GM23338 (cell line): Measurements from ENCODE around the gene SELE. TPM values are rescaled to one million over a fixed set of nuclear protein-coding genes. Genes with fewer than 3 reads are reported as not detected.

Experiments used
- ATAC-seq: fragments of 200-7000 bp; cut with Tn5 transposase; 3 replicates; pipeline ENCODE4 v1.9.1; 2020
- DNase-seq: peaks from one replicate; pipeline ENCODE4 v3.0.0-alpha.2; 2015; ENCODE audit warnings: low spot score
- H2AFZ ChIP-seq: fragments of 200-600 bp; sonication (generic); 2 replicates; pipeline ENCODE4 v1.8.0; 2016; ENCODE audit warnings: antibody characterized with exemption, mild to moderate bottlenecking, moderate library complexity
- H3F3A ChIP-seq: fragments of 200-600 bp; sonication (generic); replicated peaks from 2 replicates; pipeline ENCODE4 v1.8.0; 2017; ENCODE audit warnings: antibody characterized with exemption, mixed run types, low read depth
- H3K27ac ChIP-seq: fragments of 200-600 bp; sonication (generic); 2 replicates; pipeline ENCODE4 v1.6.1; 2016; ENCODE audit warnings: low read depth
- H3K27me3 ChIP-seq: fragments of 200-600 bp; sonication (generic); 2 replicates; pipeline ENCODE4 v1.8.0; 2016; ENCODE audit warnings: mild to moderate bottlenecking, mixed run types, moderate library complexity; ENCODE audit not compliant: insufficient read depth
- H3K36me3 ChIP-seq: fragments of 200-600 bp; sonication (generic); 2 replicates; pipeline ENCODE4 v1.8.0; 2016; ENCODE audit warnings: mild to moderate bottlenecking; ENCODE audit not compliant: insufficient read depth
- H3K4me1 ChIP-seq: fragments of 200-600 bp; sonication (generic); 2 replicates; pipeline ENCODE4 v1.8.0; 2016; ENCODE audit warnings: mild to moderate bottlenecking, moderate library complexity; ENCODE audit not compliant: insufficient read depth
- H3K4me2 ChIP-seq: fragments of 200-600 bp; sonication (generic); 2 replicates; pipeline ENCODE4 v1.7.1; 2017; ENCODE audit warnings: mixed run types
- H3K4me3 ChIP-seq: fragments of 200-600 bp; sonication (generic); 2 replicates; pipeline ENCODE4 v1.6.1; 2016; ENCODE audit warnings: mixed run types
- H3K79me2 ChIP-seq: fragments of 200-600 bp; sonication (generic); replicated peaks from 2 replicates; pipeline ENCODE4 v1.8.0; 2017; ENCODE audit warnings: mild to moderate bottlenecking; ENCODE audit not compliant: insufficient read depth
- H3K9me2 ChIP-seq: fragments of 200-600 bp; sonication (generic); 2 replicates; pipeline ENCODE4 v1.8.0; 2017; ENCODE audit not compliant: insufficient read depth
- H4K20me1 ChIP-seq: fragments of 200-600 bp; sonication (generic); replicated peaks from 2 replicates; pipeline ENCODE4 v1.8.0; 2017; ENCODE audit warnings: mild to moderate bottlenecking; ENCODE audit not compliant: insufficient read depth
- H3K27ac Mint-ChIP-seq: 2 replicates; pipeline ENCODE4 v1.8.0; 2020; ENCODE audit warnings: inconsistent platforms, mild to moderate bottlenecking, moderate library complexity, mixed read lengths
- H3K27me3 Mint-ChIP-seq: 3 replicates; pipeline ENCODE4 v1.8.0; 2022; ENCODE audit warnings: low read depth, mild to moderate bottlenecking, moderate library complexity, mixed read lengths, inconsistent platforms; ENCODE audit not compliant: insufficient read depth, poor library complexity
- H3K36me3 Mint-ChIP-seq: 3 replicates; pipeline ENCODE4 v1.8.0; 2021; ENCODE audit warnings: low read depth, mild to moderate bottlenecking, inconsistent platforms, moderate library complexity, mixed read lengths
- H3K4me1 Mint-ChIP-seq: 3 replicates; pipeline ENCODE4 v1.8.0; 2020; ENCODE audit warnings: mild to moderate bottlenecking, inconsistent platforms, mixed read lengths
- H3K4me3 Mint-ChIP-seq: 3 replicates; pipeline ENCODE4 v1.8.0; 2021; ENCODE audit warnings: moderate library complexity, mild to moderate bottlenecking, inconsistent platforms, mixed read lengths
- H3K9me3 Mint-ChIP-seq: 3 replicates; pipeline ENCODE4 v1.8.0; 2020; ENCODE audit warnings: moderate library complexity, mild to moderate bottlenecking, inconsistent platforms, mixed read lengths
- CREB1 ChIP-seq: fragments of 250-450 bp; sonication (Bioruptor Pico); IDR thresholded peaks from 2 replicates; pipeline ENCODE4 v1.5.0; 2020; ENCODE audit warnings: low read depth, mild to moderate bottlenecking, moderate library complexity
- CTCF ChIP-seq, 2 experiments: fragments of 200-600 bp in 1 of 2; sonication (generic) in 1 of 2; conservative IDR thresholded peaks; 2 replicates each; pipeline versions ENCODE4 v1.5.1 to v1.6.1; 2016 to 2017; ENCODE audit warnings: antibody characterized with exemption in 2 of 2, low read depth in 2 of 2, mild to moderate bottlenecking in 2 of 2, moderate library complexity in 1 of 2
- ETS1 ChIP-seq: IDR thresholded peaks from 2 replicates; pipeline ENCODE4 v1.6.1; 2016; ENCODE audit warnings: antibody characterized with exemption
- EZH2 ChIP-seq: fragments of 200-600 bp; sonication (generic); IDR thresholded peaks from one replicate; pipeline ENCODE4 v1.8.0; 2017; ENCODE audit warnings: antibody characterized with exemption, mild to moderate bottlenecking, low read depth; ENCODE audit not compliant: unreplicated experiment
- EZH2phosphoT487 ChIP-seq: fragments of 200-600 bp; sonication (generic); IDR thresholded peaks from one replicate; pipeline ENCODE4 v1.8.1; 2018; ENCODE audit warnings: antibody characterized with exemption; ENCODE audit not compliant: unreplicated experiment
- JUNB ChIP-seq: IDR thresholded peaks from one replicate; pipeline ENCODE4 v1.6.1; 2016; ENCODE audit warnings: antibody characterized with exemption; ENCODE audit not compliant: unreplicated experiment
- NANOG ChIP-seq: IDR thresholded peaks from 2 replicates; pipeline ENCODE4 v1.6.1; 2016; ENCODE audit warnings: antibody characterized with exemption, borderline replicate concordance
- POLR2AphosphoS5 ChIP-seq: IDR thresholded peaks from 2 replicates; pipeline ENCODE4 v1.6.1; 2016; ENCODE audit warnings: antibody characterized with exemption, low read depth
- STAT1 ChIP-seq: IDR thresholded peaks from one replicate; pipeline ENCODE4 v1.6.1; 2016; ENCODE audit warnings: antibody characterized with exemption; ENCODE audit not compliant: unreplicated experiment
- ZNF331 ChIP-seq: fragments of 250-450 bp; sonication (Bioruptor Pico); IDR thresholded peaks from 2 replicates; pipeline ENCODE4 v1.5.0; 2020; ENCODE audit warnings: low read depth, mild to moderate bottlenecking, moderate library complexity
- ZNF462 ChIP-seq: fragments of 250-450 bp; sonication (Bioruptor Pico); IDR thresholded peaks from 2 replicates; pipeline ENCODE4 v1.5.0; 2020; ENCODE audit warnings: mild to moderate bottlenecking, moderate library complexity
- polyA plus RNA-seq: library from polyadenylated mRNA; unstranded; fragments of >200 nt; fragmentation: Nextera tagmentation; extraction: Ambion mirVana; gene quantifications from 2 replicates; pipeline ENCODE4 v1.2.1, GENCODE V29; 2016
- total RNA-seq: library from RNA; depleted of rRNA; stranded (reverse); fragments of >200 nt; shearing (Covaris generic); gene quantifications from 2 replicates; pipeline ENCODE4 v1.2.3, GENCODE V29; 2014
- TF ChIP-seq, protein P1 (sequence below): IDR thresholded peaks from one replicate; pipeline ENCODE4 v1.6.1; 2018; ENCODE audit warnings: antibody characterized with exemption; ENCODE audit not compliant: unreplicated experiment

SELE gene
- total and polyA plus RNA-seq, 2 experiments from 2014 or later = not detected

- Histone ChIP-seq H3K4me3 (no peak overlapping the region), H3K36me3 (no peaks in the 10 kb centered on the region), H4K20me1 (no peaks in the 10 kb centered on the region), H3K4me1 (no peaks in the 10 kb centered on the region), H3K4me2 (no peak overlapping the region), H2AFZ (no peak overlapping the region), H3K27ac (no peak overlapping the region), H3K79me2 (no peaks in the 10 kb centered on the region), H3K27me3 (no peaks in the 10 kb centered on the region), H3F3A (no peaks in the 10 kb centered on the region), H3K9me2 (no peaks in the 10 kb centered on the region)
- Mint-ChIP-seq H3K4me1 (no peaks in the 10 kb centered on the region), H3K4me3 (no peak overlapping the region), H3K27me3 (peaks cover 11% of the 10 kb centered on the region), H3K9me3 (no peaks in the 10 kb centered on the region), H3K27ac (no peak overlapping the region), H3K36me3 (no peaks in the 10 kb centered on the region)
- TF ChIP-seq EZH2phosphoT487 (no peak), POLR2AphosphoS5 (no peak), NANOG (no peak), STAT1 (no peak), ETS1 (no peak), CREB1 (CRISPR knock-in tag) (no peak), ZNF462 (no peak), CTCF (conservative IDR thresholded peaks at IDR 0.05; ENCODE audit: low read depth in 2 of 2) (no peak), JUNB (no peak), EZH2 (no peak), ZNF331 (CRISPR knock-in tag) (no peak)
- TF ChIP-seq, protein P1, sequence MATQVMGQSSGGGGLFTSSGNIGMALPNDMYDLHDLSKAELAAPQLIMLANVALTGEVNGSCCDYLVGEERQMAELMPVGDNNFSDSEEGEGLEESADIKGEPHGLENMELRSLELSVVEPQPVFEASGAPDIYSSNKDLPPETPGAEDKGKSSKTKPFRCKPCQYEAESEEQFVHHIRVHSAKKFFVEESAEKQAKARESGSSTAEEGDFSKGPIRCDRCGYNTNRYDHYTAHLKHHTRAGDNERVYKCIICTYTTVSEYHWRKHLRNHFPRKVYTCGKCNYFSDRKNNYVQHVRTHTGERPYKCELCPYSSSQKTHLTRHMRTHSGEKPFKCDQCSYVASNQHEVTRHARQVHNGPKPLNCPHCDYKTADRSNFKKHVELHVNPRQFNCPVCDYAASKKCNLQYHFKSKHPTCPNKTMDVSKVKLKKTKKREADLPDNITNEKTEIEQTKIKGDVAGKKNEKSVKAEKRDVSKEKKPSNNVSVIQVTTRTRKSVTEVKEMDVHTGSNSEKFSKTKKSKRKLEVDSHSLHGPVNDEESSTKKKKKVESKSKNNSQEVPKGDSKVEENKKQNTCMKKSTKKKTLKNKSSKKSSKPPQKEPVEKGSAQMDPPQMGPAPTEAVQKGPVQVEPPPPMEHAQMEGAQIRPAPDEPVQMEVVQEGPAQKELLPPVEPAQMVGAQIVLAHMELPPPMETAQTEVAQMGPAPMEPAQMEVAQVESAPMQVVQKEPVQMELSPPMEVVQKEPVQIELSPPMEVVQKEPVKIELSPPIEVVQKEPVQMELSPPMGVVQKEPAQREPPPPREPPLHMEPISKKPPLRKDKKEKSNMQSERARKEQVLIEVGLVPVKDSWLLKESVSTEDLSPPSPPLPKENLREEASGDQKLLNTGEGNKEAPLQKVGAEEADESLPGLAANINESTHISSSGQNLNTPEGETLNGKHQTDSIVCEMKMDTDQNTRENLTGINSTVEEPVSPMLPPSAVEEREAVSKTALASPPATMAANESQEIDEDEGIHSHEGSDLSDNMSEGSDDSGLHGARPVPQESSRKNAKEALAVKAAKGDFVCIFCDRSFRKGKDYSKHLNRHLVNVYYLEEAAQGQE = no peak
- ATAC-seq (no peak), DNase-seq (no peak)
These were observed 34.2 kb downstream of the SELE start for GRCh38 chr1:169699707-169700106.
